Ovary (tissue), 3 donors: ENCODE measurements around the gene LHX6.

Experiments used
- EP300 ChIP-seq: sonication (generic); formaldehyde crosslinking; IDR thresholded peaks from one replicate; pipeline ENCODE4 v1.6.1; 2017; ENCODE audit warnings: antibody characterized with exemption
- POLR2A ChIP-seq: fragments of 450-650 bp; IDR thresholded peaks from one replicate; pipeline ENCODE4 v1.6.1; 2017; ENCODE audit warnings: antibody characterized with exemption, mild to moderate bottlenecking, moderate library complexity
- TF ChIP-seq, protein P1 (sequence below), 3 donors: fragments of 450-650 bp in 2 of 3; fragments of 200-600 bp in 1 of 3; IDR thresholded peaks; one replicate each; pipeline versions ENCODE4 v1.5.1 to v1.8.0; 2016 to 2022; ENCODE audit warnings: antibody characterized with exemption in 3 of 3, mild to moderate bottlenecking in 1 of 3
- donor health status: DM: no; HTN: no; CAD: no.

- TF ChIP-seq, protein P1, sequence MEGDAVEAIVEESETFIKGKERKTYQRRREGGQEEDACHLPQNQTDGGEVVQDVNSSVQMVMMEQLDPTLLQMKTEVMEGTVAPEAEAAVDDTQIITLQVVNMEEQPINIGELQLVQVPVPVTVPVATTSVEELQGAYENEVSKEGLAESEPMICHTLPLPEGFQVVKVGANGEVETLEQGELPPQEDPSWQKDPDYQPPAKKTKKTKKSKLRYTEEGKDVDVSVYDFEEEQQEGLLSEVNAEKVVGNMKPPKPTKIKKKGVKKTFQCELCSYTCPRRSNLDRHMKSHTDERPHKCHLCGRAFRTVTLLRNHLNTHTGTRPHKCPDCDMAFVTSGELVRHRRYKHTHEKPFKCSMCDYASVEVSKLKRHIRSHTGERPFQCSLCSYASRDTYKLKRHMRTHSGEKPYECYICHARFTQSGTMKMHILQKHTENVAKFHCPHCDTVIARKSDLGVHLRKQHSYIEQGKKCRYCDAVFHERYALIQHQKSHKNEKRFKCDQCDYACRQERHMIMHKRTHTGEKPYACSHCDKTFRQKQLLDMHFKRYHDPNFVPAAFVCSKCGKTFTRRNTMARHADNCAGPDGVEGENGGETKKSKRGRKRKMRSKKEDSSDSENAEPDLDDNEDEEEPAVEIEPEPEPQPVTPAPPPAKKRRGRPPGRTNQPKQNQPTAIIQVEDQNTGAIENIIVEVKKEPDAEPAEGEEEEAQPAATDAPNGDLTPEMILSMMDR (IDR thresholded peaks at IDR 0.05), result no peak
- no peak for TF ChIP-seq POLR2A
- TF ChIP-seq EP300, result no peak
Observed at GRCh38 chr9:122206118-122207046, 22.4 kb downstream of the LHX6 start.
